Neural cell (in vitro differentiated cells): ENCODE data around the gene LSM12. TPM values are rescaled to one million over a fixed set of nuclear protein-coding genes. Genes with fewer than 3 reads are reported as not detected.

ENCODE experiments used
- H2AFZ ChIP-seq: fragments of 200-600, 300-800 bp; sonication (generic), shearing (Covaris generic); 2 replicates; pipeline ENCODE4 v1.6.0; 2014; ENCODE audit warnings: low read depth, mild to moderate bottlenecking, antibody characterized with exemption, low read length, moderate library complexity
- H3F3A ChIP-seq: fragments of 200-600 bp; shearing (Covaris generic); 2 replicates; pipeline ENCODE4 v1.6.1; 2016; ENCODE audit warnings: mild to moderate bottlenecking, moderate library complexity, mixed read lengths, antibody characterized with exemption, low read length; ENCODE audit not compliant: insufficient read depth, poor library complexity, severe bottlenecking
- H3K27ac ChIP-seq: fragments of 200-600, 300-800 bp; sonication (generic), shearing (Covaris generic); 2 replicates; pipeline ENCODE4 v1.5.1; 2014; ENCODE audit warnings: mild to moderate bottlenecking, low read length, moderate library complexity
- H3K27me3 ChIP-seq: fragments of 300-800, 200-600 bp; sonication (generic), shearing (Covaris generic); 2 replicates; pipeline ENCODE4 v1.6.0; 2014; ENCODE audit warnings: mild to moderate bottlenecking, low read depth, low read length, moderate library complexity; ENCODE audit not compliant: insufficient read depth
- H3K36me3 ChIP-seq: fragments of 300-800, 200-600 bp; sonication (generic), shearing (Covaris generic); 2 replicates; pipeline ENCODE4 v1.5.1; 2014; ENCODE audit warnings: mild to moderate bottlenecking, antibody characterized with exemption, low read length, moderate library complexity; ENCODE audit not compliant: insufficient read depth
- H3K4me2 ChIP-seq: fragments of 300-800, 200-600 bp; sonication (generic), shearing (Covaris generic); 2 replicates; pipeline ENCODE4 v1.6.0; 2014; ENCODE audit warnings: mild to moderate bottlenecking, low read length
- H3K4me3 ChIP-seq: fragments of 300-800, 200-600 bp; sonication (generic), shearing (Covaris generic); 2 replicates; pipeline ENCODE4 v1.5.1; 2014; ENCODE audit warnings: mild to moderate bottlenecking, low read length, moderate library complexity
- H3K79me2 ChIP-seq: fragments of 200-600 bp; shearing (Covaris generic); replicated peaks from 2 replicates; pipeline ENCODE4 v1.6.0; 2014; ENCODE audit warnings: mild to moderate bottlenecking, low read length, moderate library complexity; ENCODE audit not compliant: insufficient read depth
- H3K9ac ChIP-seq: fragments of 300-800, 200-600 bp; sonication (generic), shearing (Covaris generic); 2 replicates; pipeline ENCODE4 v1.6.1; 2016; ENCODE audit warnings: mild to moderate bottlenecking, low read length, mixed read lengths
- H3K9me2 ChIP-seq: fragments of 200-600 bp; shearing (Covaris generic); 2 replicates; pipeline ENCODE4 v1.6.1; 2016; ENCODE audit warnings: mild to moderate bottlenecking, low read length, mixed read lengths; ENCODE audit not compliant: insufficient read depth
- H3K9me3 ChIP-seq: fragments of 200-600, 300-800 bp; sonication (generic), shearing (Covaris generic); 2 replicates; pipeline ENCODE4 v1.6.1; 2016; ENCODE audit warnings: mild to moderate bottlenecking, mixed run types, low read length, moderate library complexity, mixed read lengths
- H4K20me1 ChIP-seq: fragments of 200-600 bp; shearing (Covaris generic); 2 replicates; pipeline ENCODE4 v1.6.1; 2016; ENCODE audit warnings: mild to moderate bottlenecking, mixed run types; ENCODE audit not compliant: insufficient read depth
- EP300 ChIP-seq: fragments of 450-650 bp; conservative IDR thresholded peaks from 2 replicates; pipeline ENCODE4 v1.6.1; 2014; ENCODE audit warnings: antibody characterized with exemption, mild to moderate bottlenecking, moderate library complexity; ENCODE audit not compliant: poor library complexity, severe bottlenecking
- EZH2 ChIP-seq: fragments of 200-600, 300-800 bp; shearing (Covaris generic), sonication (generic); IDR thresholded peaks from 2 replicates; pipeline ENCODE4 v1.6.1; 2014; ENCODE audit warnings: antibody characterized with exemption, low read length, borderline replicate concordance, mild to moderate bottlenecking; ENCODE audit not compliant: insufficient read depth, poor library complexity, severe bottlenecking
- MXI1 ChIP-seq: fragments of 450-650 bp; conservative IDR thresholded peaks from 2 replicates; pipeline ENCODE4 v1.6.1; 2014; ENCODE audit warnings: antibody characterized with exemption, mild to moderate bottlenecking; ENCODE audit not compliant: poor library complexity, severe bottlenecking
- POLR2AphosphoS5 ChIP-seq: IDR thresholded peaks from 2 replicates; pipeline ENCODE4 v1.6.1; 2012
- RAD21 ChIP-seq: fragments of 450-650 bp; conservative IDR thresholded peaks from 2 replicates; pipeline ENCODE4 v1.6.1; 2014; ENCODE audit warnings: antibody characterized with exemption, mild to moderate bottlenecking, moderate library complexity
- SMC3 ChIP-seq: fragments of 450-650 bp; conservative IDR thresholded peaks from 2 replicates; pipeline ENCODE4 v1.6.1; 2014; ENCODE audit warnings: antibody characterized with exemption, mild to moderate bottlenecking, moderate library complexity; ENCODE audit not compliant: poor library complexity
- TAF1 ChIP-seq: IDR thresholded peaks from 2 replicates; pipeline ENCODE4 v1.6.1; 2012; ENCODE audit warnings: low read depth
- polyA plus RNA-seq: library from polyadenylated mRNA; depleted of rRNA; stranded (reverse); fragments of >200 nt; gene quantifications from 2 replicates; pipeline ENCODE4 v1.2.3, GENCODE V29; 2014
- TF ChIP-seq, protein P1 (sequence below): IDR thresholded peaks from 2 replicates; pipeline ENCODE4 v1.6.1; 2012; ENCODE audit warnings: borderline replicate concordance
- TF ChIP-seq, protein P2 (sequence below): fragments of 450-650 bp; IDR thresholded peaks from 2 replicates; pipeline ENCODE4 v1.5.1; 2014; ENCODE audit warnings: antibody characterized with exemption, mild to moderate bottlenecking, moderate library complexity; ENCODE audit not compliant: poor library complexity, severe bottlenecking

Gene LSM12
- polyA plus RNA-seq, 1 donor from 2014 or later, result 12.0 TPM

GRCh38 chr17:44067545-44067940, 1.1 kb upstream of the LSM12 start:
- Histone ChIP-seq H3K4me3 (no peak overlapping the region), H3K27ac (peak overlapping the region; percentile 88), H3K4me2 (no peak overlapping the region), H3F3A (no peaks in the 10 kb centered on the region), H3K9me2 (no peaks in the 10 kb centered on the region), H3K36me3 (no peaks in the 10 kb centered on the region), H4K20me1 (no peaks in the 10 kb centered on the region), H3K9ac (no peak overlapping the region), H3K79me2 (peaks cover 40% of the 10 kb centered on the region), H3K27me3 (no peaks in the 10 kb centered on the region), H2AFZ (no peak overlapping the region), H3K9me3 (no peaks in the 10 kb centered on the region)
- no peak for TF ChIP-seq MXI1
- TF ChIP-seq, protein P1, sequence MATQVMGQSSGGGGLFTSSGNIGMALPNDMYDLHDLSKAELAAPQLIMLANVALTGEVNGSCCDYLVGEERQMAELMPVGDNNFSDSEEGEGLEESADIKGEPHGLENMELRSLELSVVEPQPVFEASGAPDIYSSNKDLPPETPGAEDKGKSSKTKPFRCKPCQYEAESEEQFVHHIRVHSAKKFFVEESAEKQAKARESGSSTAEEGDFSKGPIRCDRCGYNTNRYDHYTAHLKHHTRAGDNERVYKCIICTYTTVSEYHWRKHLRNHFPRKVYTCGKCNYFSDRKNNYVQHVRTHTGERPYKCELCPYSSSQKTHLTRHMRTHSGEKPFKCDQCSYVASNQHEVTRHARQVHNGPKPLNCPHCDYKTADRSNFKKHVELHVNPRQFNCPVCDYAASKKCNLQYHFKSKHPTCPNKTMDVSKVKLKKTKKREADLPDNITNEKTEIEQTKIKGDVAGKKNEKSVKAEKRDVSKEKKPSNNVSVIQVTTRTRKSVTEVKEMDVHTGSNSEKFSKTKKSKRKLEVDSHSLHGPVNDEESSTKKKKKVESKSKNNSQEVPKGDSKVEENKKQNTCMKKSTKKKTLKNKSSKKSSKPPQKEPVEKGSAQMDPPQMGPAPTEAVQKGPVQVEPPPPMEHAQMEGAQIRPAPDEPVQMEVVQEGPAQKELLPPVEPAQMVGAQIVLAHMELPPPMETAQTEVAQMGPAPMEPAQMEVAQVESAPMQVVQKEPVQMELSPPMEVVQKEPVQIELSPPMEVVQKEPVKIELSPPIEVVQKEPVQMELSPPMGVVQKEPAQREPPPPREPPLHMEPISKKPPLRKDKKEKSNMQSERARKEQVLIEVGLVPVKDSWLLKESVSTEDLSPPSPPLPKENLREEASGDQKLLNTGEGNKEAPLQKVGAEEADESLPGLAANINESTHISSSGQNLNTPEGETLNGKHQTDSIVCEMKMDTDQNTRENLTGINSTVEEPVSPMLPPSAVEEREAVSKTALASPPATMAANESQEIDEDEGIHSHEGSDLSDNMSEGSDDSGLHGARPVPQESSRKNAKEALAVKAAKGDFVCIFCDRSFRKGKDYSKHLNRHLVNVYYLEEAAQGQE, result no peak
- TF ChIP-seq, protein P2, sequence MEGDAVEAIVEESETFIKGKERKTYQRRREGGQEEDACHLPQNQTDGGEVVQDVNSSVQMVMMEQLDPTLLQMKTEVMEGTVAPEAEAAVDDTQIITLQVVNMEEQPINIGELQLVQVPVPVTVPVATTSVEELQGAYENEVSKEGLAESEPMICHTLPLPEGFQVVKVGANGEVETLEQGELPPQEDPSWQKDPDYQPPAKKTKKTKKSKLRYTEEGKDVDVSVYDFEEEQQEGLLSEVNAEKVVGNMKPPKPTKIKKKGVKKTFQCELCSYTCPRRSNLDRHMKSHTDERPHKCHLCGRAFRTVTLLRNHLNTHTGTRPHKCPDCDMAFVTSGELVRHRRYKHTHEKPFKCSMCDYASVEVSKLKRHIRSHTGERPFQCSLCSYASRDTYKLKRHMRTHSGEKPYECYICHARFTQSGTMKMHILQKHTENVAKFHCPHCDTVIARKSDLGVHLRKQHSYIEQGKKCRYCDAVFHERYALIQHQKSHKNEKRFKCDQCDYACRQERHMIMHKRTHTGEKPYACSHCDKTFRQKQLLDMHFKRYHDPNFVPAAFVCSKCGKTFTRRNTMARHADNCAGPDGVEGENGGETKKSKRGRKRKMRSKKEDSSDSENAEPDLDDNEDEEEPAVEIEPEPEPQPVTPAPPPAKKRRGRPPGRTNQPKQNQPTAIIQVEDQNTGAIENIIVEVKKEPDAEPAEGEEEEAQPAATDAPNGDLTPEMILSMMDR, result no peak
- no peak for TF ChIP-seq EP300
- no peak for TF ChIP-seq RAD21
- no peak for TF ChIP-seq SMC3
- TF ChIP-seq TAF1, result no peak
- TF ChIP-seq EZH2, result no peak
- no peak for TF ChIP-seq POLR2AphosphoS5

- Histone ChIP-seq H3K79me2 (peaks cover 44% of the 10 kb centered on the region), H2AFZ (peak overlapping the region; percentile 7), H4K20me1 (no peaks in the 10 kb centered on the region)
These were observed 735 bp downstream of the LSM12 start for GRCh38 chr17:44065668-44066203.

More at GRCh38 chr17:44065668-44066203, 735 bp downstream of the LSM12 start:
- H3F3A ChIP-seq, result no peaks in the 10 kb centered on the region
- H3K27me3 ChIP-seq, result no peaks in the 10 kb centered on the region
- H3K4me2 ChIP-seq, result peak overlapping the region; percentile 32
- H3K9me3 ChIP-seq, result no peaks in the 10 kb centered on the region
- H3K27ac ChIP-seq, result peak overlapping the region; percentile 88
- peak overlapping the region; percentile 73 for H3K4me3 ChIP-seq
- H3K36me3 ChIP-seq, result no peaks in the 10 kb centered on the region
- H3K9ac ChIP-seq, result peak overlapping the region; percentile 83
- TF ChIP-seq SMC3 (no peak), EP300 (no peak), MXI1 (peak; percentile 64)
- H3K9me2 ChIP-seq, result no peaks in the 10 kb centered on the region
